GM23338 (cell line): ENCODE measurements around the gene RAB6A. TPM values are rescaled to one million over a fixed set of nuclear protein-coding genes. Genes with fewer than 3 reads are reported as not detected.
"Not testable (repeated sequence)": the region's sequence is repeated elsewhere in the genome, so short reads cannot be mapped to it uniquely, and the experiment has no call there.

ENCODE experiments used
- ATAC-seq: fragments of 200-7000 bp; cut with Tn5 transposase; 3 replicates; pipeline ENCODE4 v1.9.1; 2020
- DNase-seq: peaks from one replicate; pipeline ENCODE4 v3.0.0-alpha.2; 2015; ENCODE audit warnings: low spot score
- H2AFZ ChIP-seq: fragments of 200-600 bp; sonication (generic); 2 replicates; pipeline ENCODE4 v1.8.0; 2016; ENCODE audit warnings: antibody characterized with exemption, mild to moderate bottlenecking, moderate library complexity
- H3F3A ChIP-seq: fragments of 200-600 bp; sonication (generic); replicated peaks from 2 replicates; pipeline ENCODE4 v1.8.0; 2017; ENCODE audit warnings: antibody characterized with exemption, mixed run types, low read depth
- H3K27ac ChIP-seq: fragments of 200-600 bp; sonication (generic); 2 replicates; pipeline ENCODE4 v1.6.1; 2016; ENCODE audit warnings: low read depth
- H3K27me3 ChIP-seq: fragments of 200-600 bp; sonication (generic); 2 replicates; pipeline ENCODE4 v1.8.0; 2016; ENCODE audit warnings: mild to moderate bottlenecking, mixed run types, moderate library complexity; ENCODE audit not compliant: insufficient read depth
- H3K36me3 ChIP-seq: fragments of 200-600 bp; sonication (generic); 2 replicates; pipeline ENCODE4 v1.8.0; 2016; ENCODE audit warnings: mild to moderate bottlenecking; ENCODE audit not compliant: insufficient read depth
- H3K4me1 ChIP-seq: fragments of 200-600 bp; sonication (generic); 2 replicates; pipeline ENCODE4 v1.8.0; 2016; ENCODE audit warnings: mild to moderate bottlenecking, moderate library complexity; ENCODE audit not compliant: insufficient read depth
- H3K4me2 ChIP-seq: fragments of 200-600 bp; sonication (generic); 2 replicates; pipeline ENCODE4 v1.7.1; 2017; ENCODE audit warnings: mixed run types
- H3K4me3 ChIP-seq: fragments of 200-600 bp; sonication (generic); 2 replicates; pipeline ENCODE4 v1.6.1; 2016; ENCODE audit warnings: mixed run types
- H3K79me2 ChIP-seq: fragments of 200-600 bp; sonication (generic); replicated peaks from 2 replicates; pipeline ENCODE4 v1.8.0; 2017; ENCODE audit warnings: mild to moderate bottlenecking; ENCODE audit not compliant: insufficient read depth
- H3K9me2 ChIP-seq: fragments of 200-600 bp; sonication (generic); 2 replicates; pipeline ENCODE4 v1.8.0; 2017; ENCODE audit not compliant: insufficient read depth
- H4K20me1 ChIP-seq: fragments of 200-600 bp; sonication (generic); replicated peaks from 2 replicates; pipeline ENCODE4 v1.8.0; 2017; ENCODE audit warnings: mild to moderate bottlenecking; ENCODE audit not compliant: insufficient read depth
- H3K27ac Mint-ChIP-seq: 2 replicates; pipeline ENCODE4 v1.8.0; 2020; ENCODE audit warnings: inconsistent platforms, mild to moderate bottlenecking, moderate library complexity, mixed read lengths
- H3K27me3 Mint-ChIP-seq: 3 replicates; pipeline ENCODE4 v1.8.0; 2022; ENCODE audit warnings: low read depth, mild to moderate bottlenecking, moderate library complexity, mixed read lengths, inconsistent platforms; ENCODE audit not compliant: insufficient read depth, poor library complexity
- H3K36me3 Mint-ChIP-seq: 3 replicates; pipeline ENCODE4 v1.8.0; 2021; ENCODE audit warnings: low read depth, mild to moderate bottlenecking, inconsistent platforms, moderate library complexity, mixed read lengths
- H3K4me1 Mint-ChIP-seq: 3 replicates; pipeline ENCODE4 v1.8.0; 2020; ENCODE audit warnings: mild to moderate bottlenecking, inconsistent platforms, mixed read lengths
- H3K4me3 Mint-ChIP-seq: 3 replicates; pipeline ENCODE4 v1.8.0; 2021; ENCODE audit warnings: moderate library complexity, mild to moderate bottlenecking, inconsistent platforms, mixed read lengths
- H3K9me3 Mint-ChIP-seq: 3 replicates; pipeline ENCODE4 v1.8.0; 2020; ENCODE audit warnings: moderate library complexity, mild to moderate bottlenecking, inconsistent platforms, mixed read lengths
- EZH2 ChIP-seq: fragments of 200-600 bp; sonication (generic); IDR thresholded peaks from one replicate; pipeline ENCODE4 v1.8.0; 2017; ENCODE audit warnings: antibody characterized with exemption, mild to moderate bottlenecking, low read depth; ENCODE audit not compliant: unreplicated experiment
- JUNB ChIP-seq: IDR thresholded peaks from one replicate; pipeline ENCODE4 v1.6.1; 2016; ENCODE audit warnings: antibody characterized with exemption; ENCODE audit not compliant: unreplicated experiment
- STAT1 ChIP-seq: IDR thresholded peaks from one replicate; pipeline ENCODE4 v1.6.1; 2016; ENCODE audit warnings: antibody characterized with exemption; ENCODE audit not compliant: unreplicated experiment
- ZNF331 ChIP-seq: fragments of 250-450 bp; sonication (Bioruptor Pico); IDR thresholded peaks from 2 replicates; pipeline ENCODE4 v1.5.0; 2020; ENCODE audit warnings: low read depth, mild to moderate bottlenecking, moderate library complexity
- polyA plus RNA-seq: library from polyadenylated mRNA; unstranded; fragments of >200 nt; fragmentation: Nextera tagmentation; extraction: Ambion mirVana; gene quantifications from 2 replicates; pipeline ENCODE4 v1.2.1, GENCODE V29; 2016
- total RNA-seq: library from RNA; depleted of rRNA; stranded (reverse); fragments of >200 nt; shearing (Covaris generic); gene quantifications from 2 replicates; pipeline ENCODE4 v1.2.3, GENCODE V29; 2014
- TF ChIP-seq, protein P1 (sequence below): fragments of 250-450 bp; sonication (Bioruptor Pico); IDR thresholded peaks from 2 replicates; pipeline ENCODE4 v1.5.0; 2020; ENCODE audit warnings: mild to moderate bottlenecking, moderate library complexity

The RAB6A gene
- total and polyA plus RNA-seq, 2 experiments from 2014 or later = 61.1 to 127 TPM

DNA sequence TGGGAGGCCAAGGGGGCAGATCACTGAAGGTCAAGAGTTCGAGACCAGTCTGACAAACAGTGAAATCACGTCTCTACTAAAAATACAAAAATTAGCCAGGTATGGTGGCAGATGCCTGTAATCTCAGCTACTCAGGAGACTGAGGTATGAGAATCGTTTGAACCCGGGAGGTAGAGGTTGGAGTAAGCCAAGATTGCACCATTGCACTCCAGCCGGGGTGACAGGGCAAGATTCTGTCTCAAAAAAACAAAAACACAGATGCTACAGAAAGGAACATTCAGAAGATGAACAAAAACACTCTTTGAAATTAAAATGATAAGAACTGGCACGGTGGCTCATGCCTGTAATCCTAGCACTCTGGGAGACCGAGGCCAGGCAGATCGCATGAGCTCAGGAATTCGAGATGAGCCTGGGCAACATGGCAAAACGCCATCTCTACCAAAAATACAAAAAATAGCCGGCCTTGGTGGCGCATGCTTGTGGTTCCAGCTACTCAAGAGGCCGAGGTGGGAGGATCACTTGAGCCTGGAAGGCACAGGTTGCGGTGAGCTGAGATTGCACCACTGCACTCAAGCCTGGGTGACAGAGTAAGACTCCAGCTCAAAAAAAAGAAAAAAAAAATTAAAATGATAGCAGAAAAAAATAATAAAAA lies 8.5 kb downstream of the RAB6A start:
- H3K36me3 Mint-ChIP-seq = peaks cover 2% of the 10 kb centered on the region; the same call in 1 of the 3 replicates
- TF ChIP-seq, protein P1, sequence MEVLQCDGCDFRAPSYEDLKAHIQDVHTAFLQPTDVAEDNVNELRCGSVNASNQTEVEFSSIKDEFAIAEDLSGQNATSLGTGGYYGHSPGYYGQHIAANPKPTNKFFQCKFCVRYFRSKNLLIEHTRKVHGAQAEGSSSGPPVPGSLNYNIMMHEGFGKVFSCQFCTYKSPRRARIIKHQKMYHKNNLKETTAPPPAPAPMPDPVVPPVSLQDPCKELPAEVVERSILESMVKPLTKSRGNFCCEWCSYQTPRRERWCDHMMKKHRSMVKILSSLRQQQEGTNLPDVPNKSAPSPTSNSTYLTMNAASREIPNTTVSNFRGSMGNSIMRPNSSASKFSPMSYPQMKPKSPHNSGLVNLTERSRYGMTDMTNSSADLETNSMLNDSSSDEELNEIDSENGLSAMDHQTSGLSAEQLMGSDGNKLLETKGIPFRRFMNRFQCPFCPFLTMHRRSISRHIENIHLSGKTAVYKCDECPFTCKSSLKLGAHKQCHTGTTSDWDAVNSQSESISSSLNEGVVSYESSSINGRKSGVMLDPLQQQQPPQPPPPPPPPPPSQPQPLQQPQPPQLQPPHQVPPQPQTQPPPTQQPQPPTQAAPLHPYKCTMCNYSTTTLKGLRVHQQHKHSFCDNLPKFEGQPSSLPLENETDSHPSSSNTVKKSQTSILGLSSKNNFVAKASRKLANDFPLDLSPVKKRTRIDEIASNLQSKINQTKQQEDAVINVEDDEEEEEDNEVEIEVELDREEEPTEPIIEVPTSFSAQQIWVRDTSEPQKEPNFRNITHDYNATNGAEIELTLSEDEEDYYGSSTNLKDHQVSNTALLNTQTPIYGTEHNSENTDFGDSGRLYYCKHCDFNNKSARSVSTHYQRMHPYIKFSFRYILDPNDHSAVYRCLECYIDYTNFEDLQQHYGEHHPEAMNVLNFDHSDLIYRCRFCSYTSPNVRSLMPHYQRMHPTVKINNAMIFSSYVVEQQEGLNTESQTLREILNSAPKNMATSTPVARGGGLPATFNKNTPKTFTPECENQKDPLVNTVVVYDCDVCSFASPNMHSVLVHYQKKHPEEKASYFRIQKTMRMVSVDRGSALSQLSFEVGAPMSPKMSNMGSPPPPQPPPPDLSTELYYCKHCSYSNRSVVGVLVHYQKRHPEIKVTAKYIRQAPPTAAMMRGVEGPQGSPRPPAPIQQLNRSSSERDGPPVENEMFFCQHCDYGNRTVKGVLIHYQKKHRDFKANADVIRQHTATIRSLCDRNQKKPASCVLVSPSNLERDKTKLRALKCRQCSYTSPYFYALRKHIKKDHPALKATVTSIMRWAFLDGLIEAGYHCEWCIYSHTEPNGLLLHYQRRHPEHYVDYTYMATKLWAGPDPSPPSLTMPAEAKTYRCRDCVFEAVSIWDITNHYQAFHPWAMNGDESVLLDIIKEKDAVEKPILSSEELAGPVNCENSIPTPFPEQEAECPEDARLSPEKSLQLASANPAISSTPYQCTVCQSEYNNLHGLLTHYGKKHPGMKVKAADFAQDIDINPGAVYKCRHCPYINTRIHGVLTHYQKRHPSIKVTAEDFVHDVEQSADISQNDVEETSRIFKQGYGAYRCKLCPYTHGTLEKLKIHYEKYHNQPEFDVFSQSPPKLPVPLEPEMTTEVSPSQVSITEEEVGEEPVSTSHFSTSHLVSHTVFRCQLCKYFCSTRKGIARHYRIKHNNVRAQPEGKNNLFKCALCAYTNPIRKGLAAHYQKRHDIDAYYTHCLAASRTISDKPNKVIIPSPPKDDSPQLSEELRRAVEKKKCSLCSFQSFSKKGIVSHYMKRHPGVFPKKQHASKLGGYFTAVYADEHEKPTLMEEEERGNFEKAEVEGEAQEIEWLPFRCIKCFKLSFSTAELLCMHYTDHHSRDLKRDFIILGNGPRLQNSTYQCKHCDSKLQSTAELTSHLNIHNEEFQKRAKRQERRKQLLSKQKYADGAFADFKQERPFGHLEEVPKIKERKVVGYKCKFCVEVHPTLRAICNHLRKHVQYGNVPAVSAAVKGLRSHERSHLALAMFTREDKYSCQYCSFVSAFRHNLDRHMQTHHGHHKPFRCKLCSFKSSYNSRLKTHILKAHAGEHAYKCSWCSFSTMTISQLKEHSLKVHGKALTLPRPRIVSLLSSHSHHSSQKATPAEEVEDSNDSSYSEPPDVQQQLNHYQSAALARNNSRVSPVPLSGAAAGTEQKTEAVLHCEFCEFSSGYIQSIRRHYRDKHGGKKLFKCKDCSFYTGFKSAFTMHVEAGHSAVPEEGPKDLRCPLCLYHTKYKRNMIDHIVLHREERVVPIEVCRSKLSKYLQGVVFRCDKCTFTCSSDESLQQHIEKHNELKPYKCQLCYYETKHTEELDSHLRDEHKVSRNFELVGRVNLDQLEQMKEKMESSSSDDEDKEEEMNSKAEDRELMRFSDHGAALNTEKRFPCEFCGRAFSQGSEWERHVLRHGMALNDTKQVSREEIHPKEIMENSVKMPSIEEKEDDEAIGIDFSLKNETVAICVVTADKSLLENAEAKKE (CRISPR knock-in tag) = no peak
- TF ChIP-seq ZNF331 (CRISPR knock-in tag) (no peak), STAT1 (no peak), EZH2 (no peak), JUNB (no peak)
- Histone ChIP-seq H3K9me2 (no peaks in the 10 kb centered on the region), H3K4me1 (peaks cover 8% of the 10 kb centered on the region), H3K4me3 (no peak overlapping the region), H3K4me2 (no peak overlapping the region), H3K27ac (0 out of 2 replicates have a peak overlapping the region, but pooled peaks have one; percentile 75), H3K79me2 (peaks cover 99% of the 10 kb centered on the region), H3K36me3 (no peaks in the 10 kb centered on the region), H4K20me1 (peaks cover 58% of the 10 kb centered on the region), H3F3A (no peaks in the 10 kb centered on the region), H2AFZ (no peak overlapping the region), H3K27me3 (no peaks in the 10 kb centered on the region)
- no peak for DNase-seq
- no peak for ATAC-seq
- H3K4me3 Mint-ChIP-seq = no peak overlapping the region; the same call in 2 of the 3 replicates
- peaks cover 7% of the 10 kb centered on the region; the same call in 2 of the 3 replicates for H3K4me1 Mint-ChIP-seq
- no peak overlapping the region for H3K27ac Mint-ChIP-seq
- H3K9me3 Mint-ChIP-seq = no peaks in the 10 kb centered on the region
- peaks cover 6% of the 10 kb centered on the region for H3K27me3 Mint-ChIP-seq

DNA sequence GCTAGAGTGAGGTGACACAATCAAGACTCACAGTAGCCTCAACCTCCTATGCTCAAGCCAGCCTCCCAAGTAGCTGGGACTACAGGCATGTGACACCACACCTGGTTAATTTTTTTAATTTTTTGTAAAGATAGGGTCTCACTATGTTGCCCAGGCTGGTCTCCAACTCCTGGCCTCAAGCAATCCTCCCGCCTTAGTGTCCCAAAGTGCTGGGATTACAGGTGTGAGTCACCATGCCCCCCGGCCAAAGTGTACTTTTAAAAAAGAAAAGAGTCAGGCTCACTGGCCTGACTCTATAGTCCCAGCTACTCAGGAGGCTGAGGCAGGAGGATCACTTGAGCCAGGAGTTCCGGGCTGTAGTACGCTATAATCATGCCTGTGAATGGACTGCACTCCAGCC lies 10.0 kb downstream of the RAB6A start:
- not testable (repeated sequence) for H3K9me3 Mint-ChIP-seq, H3K4me2 ChIP-seq

More for the DNA sequence above, 10.0 kb downstream of the RAB6A start:
- ATAC-seq, H3K4me1 ChIP-seq, H3K36me3 Mint-ChIP-seq, H3K36me3 ChIP-seq, H2AFZ ChIP-seq, H3K4me1 Mint-ChIP-seq, H3K27ac ChIP-seq, H3K9me2 ChIP-seq, H3K27me3 Mint-ChIP-seq, H3F3A ChIP-seq, DNase-seq, H3K4me3 ChIP-seq, H3K27ac Mint-ChIP-seq, H3K4me3 Mint-ChIP-seq, H3K27me3 ChIP-seq: not testable (repeated sequence)
- H4K20me1 ChIP-seq = peaks cover 62% of the 10 kb centered on the region
- peaks cover 100% of the 10 kb centered on the region for H3K79me2 ChIP-seq
